CD14-positive monocyte (primary cell): ENCODE results near the gene PSMD1. TPM values are rescaled to one million over a fixed set of nuclear protein-coding genes. Genes with fewer than 3 reads are reported as not detected.

ENCODE experiments used
- DNase-seq, 3 donors: peaks; one replicate each; pipeline ENCODE4 v3.0.0-alpha.2; 2011 to 2022
- H2AFZ ChIP-seq: 2 replicates; pipeline ENCODE4 v1.6.0; 2012; ENCODE audit warnings: mild to moderate bottlenecking, low read depth, low read length, inconsistent platforms; ENCODE audit not compliant: insufficient read depth, poor library complexity, severe bottlenecking
- H3K27ac ChIP-seq, 2 donors: 1 replicate in 1 of 2; 2 replicates in 1 of 2; pipeline ENCODE4 v1.5.1; 2012 to 2013; ENCODE audit warnings: low read length in 2 of 2, control low read depth in 1 of 2, inconsistent platforms in 1 of 2, low read depth in 1 of 2, mild to moderate bottlenecking in 1 of 2
- H3K27me3 ChIP-seq, 2 donors: one replicate each; pipeline versions ENCODE4 v1.6.0 to v1.6.1; 2011 to 2013; ENCODE audit warnings: low read length in 2 of 2; ENCODE audit not compliant: control insufficient read depth in 2 of 2, insufficient read depth in 2 of 2
- H3K36me3 ChIP-seq, 2 donors: replicated peaks in 1 of 2; 1 replicate in 1 of 2; 2 replicates in 1 of 2; pipeline versions ENCODE4 v1.5.1 to v1.6.1; 2012 to 2013; ENCODE audit warnings: low read length in 2 of 2, control low read depth in 1 of 2, inconsistent platforms in 1 of 2, mild to moderate bottlenecking in 1 of 2; ENCODE audit not compliant: insufficient read depth in 2 of 2, control insufficient read depth in 1 of 2
- H3K4me1 ChIP-seq, 2 donors: 1 replicate in 1 of 2; 2 replicates in 1 of 2; pipeline versions ENCODE4 v1.5.1 to v1.6.1; 2012 to 2013; ENCODE audit warnings: low read length in 2 of 2, control low read depth in 1 of 2, inconsistent platforms in 1 of 2, mild to moderate bottlenecking in 1 of 2, moderate library complexity in 1 of 2; ENCODE audit not compliant: insufficient read depth in 2 of 2, control insufficient read depth in 1 of 2
- H3K4me2 ChIP-seq: replicated peaks from 2 replicates; pipeline ENCODE3; 2012; ENCODE audit warnings: low read length, moderate library complexity, mild to moderate bottlenecking; ENCODE audit not compliant: poor library complexity, severe bottlenecking; ENCODE audit errors: extremely low read depth
- H3K4me3 ChIP-seq, 3 experiments: fragments of 200-600 bp in 1 of 3; sonication (generic) in 1 of 3; replicated peaks in 1 of 3; 1 replicate in 2 of 3; 2 replicates in 1 of 3; pipeline ENCODE4 v1.5.1; 2011 to 2013; ENCODE audit warnings: low read length in 3 of 3, mild to moderate bottlenecking in 3 of 3, control low read depth in 2 of 3, low read depth in 2 of 3, inconsistent platforms in 1 of 3, moderate library complexity in 1 of 3
- H3K79me2 ChIP-seq: 2 replicates; pipeline ENCODE4 v1.6.0; 2012; ENCODE audit warnings: mild to moderate bottlenecking, control low read depth, inconsistent platforms, low read length, moderate library complexity; ENCODE audit not compliant: insufficient read depth
- H3K9ac ChIP-seq: 2 replicates; pipeline ENCODE4 v1.6.0; 2017; ENCODE audit warnings: low read length, mild to moderate bottlenecking; ENCODE audit not compliant: insufficient read depth, poor library complexity, severe bottlenecking
- H3K9me3 ChIP-seq, 2 donors: replicated peaks in 1 of 2; 1 replicate in 1 of 2; 2 replicates in 1 of 2; pipeline versions ENCODE4 v1.5.1 to v1.6.1; 2012 to 2013; ENCODE audit warnings: low read length in 2 of 2, control low read depth in 1 of 2; ENCODE audit not compliant: control insufficient read depth in 1 of 2, insufficient read depth in 1 of 2
- H4K20me1 ChIP-seq: 2 replicates; pipeline ENCODE4 v1.6.0; 2012; ENCODE audit warnings: mild to moderate bottlenecking, low read length, control low read depth, moderate library complexity; ENCODE audit not compliant: insufficient read depth
- H3K27ac Mint-ChIP-seq, 7 donors: one replicate each; pipeline ENCODE4 v1.8.0; 2020; ENCODE audit warnings: mild to moderate bottlenecking in 7 of 7, mixed read lengths in 7 of 7, moderate library complexity in 6 of 7, inconsistent platforms in 2 of 7
- H3K27me3 Mint-ChIP-seq, 3 donors: one replicate each; pipeline ENCODE4 v1.8.0; 2021 to 2022; ENCODE audit warnings: low read depth in 3 of 3, mild to moderate bottlenecking in 3 of 3, mixed read lengths in 3 of 3, moderate library complexity in 3 of 3, inconsistent platforms in 1 of 3
- H3K36me3 Mint-ChIP-seq, 2 donors: one replicate each; pipeline ENCODE4 v1.8.0; 2020; ENCODE audit warnings: mixed read lengths in 2 of 2, inconsistent platforms in 1 of 2, mild to moderate bottlenecking in 1 of 2
- H3K4me1 Mint-ChIP-seq: one replicate; pipeline ENCODE4 v1.8.0; 2020; ENCODE audit warnings: mild to moderate bottlenecking, mixed read lengths
- H3K4me3 Mint-ChIP-seq, 2 donors: one replicate each; pipeline ENCODE4 v1.8.0; 2020; ENCODE audit warnings: mild to moderate bottlenecking in 2 of 2, mixed read lengths in 2 of 2, moderate library complexity in 1 of 2
- H3K9me3 Mint-ChIP-seq, 7 donors: one replicate each; pipeline ENCODE4 v1.8.0; 2020 to 2022; ENCODE audit warnings: mixed read lengths in 7 of 7, mild to moderate bottlenecking in 6 of 7, moderate library complexity in 6 of 7, inconsistent platforms in 2 of 7
- WGBS: methylation state at CpG from one replicate; pipeline ENCODE4 v1.1.5; 2013; ENCODE audit warnings: missing lambda C conversion rate; ENCODE audit not compliant: insufficient coverage; 5-methylcytosine and 5-hydroxymethylcytosine counted together
- intact Hi-C, 2 donors: fragments of 100-400 bp; cut with micrococcal nuclease; formaldehyde crosslinking; loops; one replicate each; pipeline versions ENCODE4 v1.15.0 to v1.15.1; 2023
- polyA plus RNA-seq, 3 donors: library from polyadenylated mRNA; depleted of rRNA in 1 of 3; unstranded in 2 of 3; stranded (reverse) in 1 of 3; fragments of 300-500 nt in 2 of 3; fragments of >200 nt in 1 of 3; fragmentation: Illumina TruSeq in 2 of 3; gene quantifications; 1 replicate in 2 of 3; 2 replicates in 1 of 3; pipeline ENCODE4 v1.2.3, GENCODE V29; 2012 to 2021
- TF ChIP-seq, protein P1 (sequence below): fragments of 200-600 bp; IDR thresholded peaks from one replicate; pipeline ENCODE4 v1.8.0; 2022; ENCODE audit warnings: antibody characterized with exemption, mild to moderate bottlenecking

The PSMD1 gene
- polyA plus RNA-seq, 3 donors: 23.5 to 53.9 (median 37.7) TPM

DNA sequence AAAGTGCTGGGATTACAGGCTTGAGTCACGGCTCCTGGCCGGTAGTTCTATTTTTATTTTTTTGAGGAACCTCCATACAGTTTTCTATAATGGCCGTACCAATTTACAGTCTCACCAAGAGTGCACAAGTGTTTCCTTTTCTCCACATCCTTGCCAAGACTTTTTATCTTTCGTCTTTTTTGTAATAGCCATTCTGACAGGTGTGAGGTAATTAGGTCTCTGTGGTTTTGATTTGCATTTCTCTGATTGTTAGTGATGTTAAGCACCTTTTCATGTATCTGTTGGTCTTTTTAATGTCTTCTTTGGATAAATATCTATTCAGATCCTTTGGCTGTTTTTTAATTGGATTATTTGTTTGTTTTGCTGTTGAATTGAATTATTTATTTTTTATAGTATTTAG lies 151.1 kb downstream of the PSMD1 start:
- peaks cover 0 to 2% (median 0%) of the 10 kb centered on the region in 7 donors for H3K9me3 Mint-ChIP-seq
- Histone ChIP-seq H3K9ac (no peak overlapping the region), H3K4me3 (no peak overlapping the region), H3K36me3 (no peaks in the 10 kb centered on the region), H2AFZ (no peak overlapping the region), H4K20me1 (no peaks in the 10 kb centered on the region), H3K27me3 (no peaks in the 10 kb centered on the region), H3K9me3 (no peaks in the 10 kb centered on the region), H3K79me2 (no peaks in the 10 kb centered on the region), H3K27ac (no peak overlapping the region), H3K4me1 (no peaks in the 10 kb centered on the region), H3K4me2 (no peak overlapping the region)
- no peak overlapping the region for H3K4me3 Mint-ChIP-seq
- H3K27me3 Mint-ChIP-seq: peaks cover 0 to 3% (median 1%) of the 10 kb centered on the region in 3 donors
- 91% methylated on average over 2 of the region's 4 CpGs for WGBS
- H3K36me3 Mint-ChIP-seq: no peaks in the 10 kb centered on the region
- TF ChIP-seq, protein P1, sequence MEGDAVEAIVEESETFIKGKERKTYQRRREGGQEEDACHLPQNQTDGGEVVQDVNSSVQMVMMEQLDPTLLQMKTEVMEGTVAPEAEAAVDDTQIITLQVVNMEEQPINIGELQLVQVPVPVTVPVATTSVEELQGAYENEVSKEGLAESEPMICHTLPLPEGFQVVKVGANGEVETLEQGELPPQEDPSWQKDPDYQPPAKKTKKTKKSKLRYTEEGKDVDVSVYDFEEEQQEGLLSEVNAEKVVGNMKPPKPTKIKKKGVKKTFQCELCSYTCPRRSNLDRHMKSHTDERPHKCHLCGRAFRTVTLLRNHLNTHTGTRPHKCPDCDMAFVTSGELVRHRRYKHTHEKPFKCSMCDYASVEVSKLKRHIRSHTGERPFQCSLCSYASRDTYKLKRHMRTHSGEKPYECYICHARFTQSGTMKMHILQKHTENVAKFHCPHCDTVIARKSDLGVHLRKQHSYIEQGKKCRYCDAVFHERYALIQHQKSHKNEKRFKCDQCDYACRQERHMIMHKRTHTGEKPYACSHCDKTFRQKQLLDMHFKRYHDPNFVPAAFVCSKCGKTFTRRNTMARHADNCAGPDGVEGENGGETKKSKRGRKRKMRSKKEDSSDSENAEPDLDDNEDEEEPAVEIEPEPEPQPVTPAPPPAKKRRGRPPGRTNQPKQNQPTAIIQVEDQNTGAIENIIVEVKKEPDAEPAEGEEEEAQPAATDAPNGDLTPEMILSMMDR: no peak
- DNase-seq: no peak
- H3K27ac Mint-ChIP-seq: no peak overlapping the region
- H3K4me1 Mint-ChIP-seq: no peaks in the 10 kb centered on the region
- intact Hi-C loops: no loop called here

DNA sequence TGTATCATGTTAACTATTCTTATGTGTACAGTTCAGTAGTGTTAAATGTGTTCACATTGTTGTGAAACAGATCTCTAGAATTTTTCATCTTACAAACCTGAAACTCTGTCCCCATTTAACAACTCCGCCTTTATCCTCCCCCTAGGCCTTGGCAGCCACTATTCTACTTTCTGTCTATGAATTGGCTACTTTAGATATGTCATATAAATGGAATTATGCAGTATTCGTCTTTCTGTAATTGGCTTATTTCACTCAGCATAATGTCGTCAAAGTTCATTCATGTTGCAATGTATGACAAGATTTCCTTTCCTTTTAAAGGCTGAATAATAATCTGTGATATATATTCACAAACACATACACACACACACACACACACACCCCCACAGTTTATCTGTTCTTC lies 154.1 kb downstream of the PSMD1 start:
- Histone ChIP-seq H3K36me3 (no peaks in the 10 kb centered on the region), H3K79me2 (no peaks in the 10 kb centered on the region), H3K27ac (no peak overlapping the region), H4K20me1 (no peaks in the 10 kb centered on the region), H3K9me3 (no peaks in the 10 kb centered on the region), H3K4me1 (no peaks in the 10 kb centered on the region), H3K9ac (no peak overlapping the region), H3K4me2 (no peak overlapping the region), H3K4me3 (no peak overlapping the region), H3K27me3 (no peaks in the 10 kb centered on the region), H2AFZ (no peak overlapping the region)
- H3K27me3 Mint-ChIP-seq: peaks cover 0 to 3% (median 2%) of the 10 kb centered on the region in 3 donors
- H3K4me3 Mint-ChIP-seq: no peak overlapping the region
- no peak for DNase-seq
- intact Hi-C loops: no loop called here
- H3K4me1 Mint-ChIP-seq: no peaks in the 10 kb centered on the region
- H3K27ac Mint-ChIP-seq: no peak overlapping the region
- no peaks in the 10 kb centered on the region for H3K36me3 Mint-ChIP-seq
- no CpG with 5 or more reads among the region's 3 CpGs for WGBS
- peaks cover 0 to 2% (median 0%) of the 10 kb centered on the region in 7 donors for H3K9me3 Mint-ChIP-seq
- TF ChIP-seq, protein P1: no peak
